SK-N-SH (cell line): ENCODE results near the gene PPIP5K2. TPM values are rescaled to one million over a fixed set of nuclear protein-coding genes. Genes with fewer than 3 reads are reported as not detected.

ENCODE experiments used
- CTCF ChIA-PET: fragments of 300-600, 350-600 bp; formaldehyde crosslinking; extraction: SDS; loops from one replicate; lab custom pipeline; 2021; lab: Yijun Ruan, JAX
- POLR2A ChIA-PET: fragments of 350-600 bp; sonication (Branson Sonifier 250); formaldehyde crosslinking; extraction: SDS; loops from one replicate; lab custom pipeline; 2020; ENCODE audit warnings: antibody characterized with exemption, inconsistent platforms; lab: Yijun Ruan, JAX
- DNase-seq: peaks from one replicate; pipeline ENCODE4 v3.0.0; 2012
- H2AFZ ChIP-seq: fragments of 200-600 bp; sonication (generic); 2 replicates; pipeline ENCODE4 v1.8.1; 2016; ENCODE audit warnings: antibody characterized with exemption, mild to moderate bottlenecking, low read depth
- H3F3A ChIP-seq: fragments of 200-600 bp; sonication (generic); replicated peaks from 2 replicates; pipeline ENCODE3; 2016; ENCODE audit warnings: antibody characterized with exemption, mild to moderate bottlenecking; ENCODE audit not compliant: insufficient read depth
- H3K27ac ChIP-seq, 2 experiments: fragments of 200-500 bp in 1 of 2; fragments of 200-600 bp in 1 of 2; sonication (Bioruptor generic) in 1 of 2; sonication (generic), shearing (Covaris generic) in 1 of 2; 2 replicates each; pipeline versions ENCODE4 v1.5.1 to v1.6.1; 2014 to 2016; ENCODE audit warnings: low read depth in 2 of 2, inconsistent platforms in 1 of 2, low read length in 1 of 2, mild to moderate bottlenecking in 1 of 2, mixed read lengths in 1 of 2
- H3K27me3 ChIP-seq: fragments of 200-600 bp; sonication (generic), shearing (Covaris generic); 2 replicates; pipeline ENCODE4 v1.6.1; 2016; ENCODE audit warnings: mixed run types; ENCODE audit not compliant: insufficient read depth
- H3K36me3 ChIP-seq, 2 experiments: fragments of 200-500 bp in 1 of 2; fragments of 200-600 bp in 1 of 2; sonication (Bioruptor generic) in 1 of 2; sonication (generic) in 1 of 2; replicated peaks in 1 of 2; 2 replicates each; pipeline versions ENCODE3 to v1.5.1; 2014 to 2016; ENCODE audit warnings: low read length in 1 of 2, mild to moderate bottlenecking in 1 of 2; ENCODE audit not compliant: insufficient read depth in 2 of 2, control insufficient read depth in 1 of 2
- H3K4me1 ChIP-seq, 2 experiments: fragments of 200-500 bp in 1 of 2; fragments of 200-600 bp in 1 of 2; sonication (Bioruptor generic) in 1 of 2; sonication (generic), shearing (Covaris generic) in 1 of 2; 2 replicates each; pipeline versions ENCODE4 v1.5.1 to v1.6.1; 2014 to 2016; ENCODE audit warnings: low read depth in 1 of 2, low read length in 1 of 2, mixed run types in 1 of 2; ENCODE audit not compliant: insufficient read depth in 2 of 2, control insufficient read depth in 1 of 2
- H3K4me2 ChIP-seq: fragments of 200-600 bp; sonication (generic), shearing (Covaris generic); 2 replicates; pipeline ENCODE4 v1.6.1; 2017; ENCODE audit warnings: mixed run types
- H3K4me3 ChIP-seq, 2 experiments: fragments of 200-500 bp in 1 of 2; fragments of 200-600 bp in 1 of 2; sonication (Bioruptor generic) in 1 of 2; sonication (generic), shearing (Covaris generic) in 1 of 2; 2 replicates each; pipeline versions ENCODE4 v1.5.1 to v1.8.1; 2014 to 2016; ENCODE audit warnings: low read depth in 2 of 2, inconsistent platforms in 1 of 2, low read length in 1 of 2, mild to moderate bottlenecking in 1 of 2, mixed read lengths in 1 of 2, moderate library complexity in 1 of 2
- H3K79me2 ChIP-seq: fragments of 200-600 bp; sonication (generic); 2 replicates; pipeline ENCODE4 v1.8.1; 2017; ENCODE audit warnings: mild to moderate bottlenecking; ENCODE audit not compliant: insufficient read depth
- H3K9ac ChIP-seq: fragments of 200-600 bp; sonication (generic); 2 replicates; pipeline ENCODE4 v1.6.1; 2017; ENCODE audit warnings: mixed run types
- H3K9me2 ChIP-seq: fragments of 200-600 bp; sonication (generic); 2 replicates; pipeline ENCODE4 v1.6.1; 2017; ENCODE audit warnings: mixed run types
- H3K9me3 ChIP-seq: fragments of 200-600 bp; sonication (generic); 2 replicates; pipeline ENCODE4 v1.6.1; 2017; ENCODE audit warnings: mixed run types, mild to moderate bottlenecking, moderate library complexity
- H4K20me1 ChIP-seq: fragments of 200-600 bp; sonication (generic); 2 replicates; pipeline ENCODE4 v1.6.1; 2017; ENCODE audit warnings: mild to moderate bottlenecking, mixed run types; ENCODE audit not compliant: insufficient read depth
- EP300 ChIP-seq, 2 experiments: IDR thresholded peaks; 2 replicates each; pipeline versions ENCODE4 v1.4.0 to v1.6.1; 2012; ENCODE audit warnings: borderline replicate concordance in 1 of 2, low read depth in 1 of 2, low read length in 1 of 2
- EZH2phosphoT487 ChIP-seq: fragments of 200-600 bp; sonication (generic); IDR thresholded peaks from 2 replicates; pipeline ENCODE4 v1.6.1; 2017; ENCODE audit warnings: low read depth, mixed run types, mild to moderate bottlenecking, antibody characterized with exemption, moderate library complexity, borderline replicate concordance
- FOXJ3 ChIP-seq: sonication (generic); formaldehyde crosslinking; IDR thresholded peaks from 2 replicates; pipeline ENCODE4 v1.5.1; 2020; ENCODE audit warnings: mild to moderate bottlenecking, missing genetic modification reagents
- GATA2 ChIP-seq: sonication (generic); formaldehyde crosslinking; IDR thresholded peaks from 2 replicates; pipeline ENCODE4 v1.5.0; 2020; ENCODE audit warnings: mild to moderate bottlenecking, missing genetic modification reagents
- NRF1 ChIP-seq: IDR thresholded peaks from 2 replicates; pipeline ENCODE4 v1.6.1; 2012; ENCODE audit warnings: low read depth, mild to moderate bottlenecking, low read length
- PBX3 ChIP-seq: IDR thresholded peaks from 2 replicates; pipeline ENCODE4; 2012
- POLR2AphosphoS5 ChIP-seq: IDR thresholded peaks from 2 replicates; pipeline ENCODE4 v1.6.1; 2012; ENCODE audit warnings: low read depth, low read length
- RCOR1 ChIP-seq: fragments of 150-350 bp; IDR thresholded peaks from 2 replicates; pipeline ENCODE4 v1.6.1; 2017; ENCODE audit warnings: antibody characterized with exemption, low read length
- SMC3 ChIP-seq: IDR thresholded peaks from 2 replicates; pipeline ENCODE4 v1.6.1; 2012; ENCODE audit warnings: low read depth, low read length, improper control_type of control experiment
- TAF1 ChIP-seq: IDR thresholded peaks from 2 replicates; pipeline ENCODE4 v1.6.1; 2012; ENCODE audit warnings: low read depth, mild to moderate bottlenecking, low read length, moderate library complexity, borderline replicate concordance
- TCF12 ChIP-seq: IDR thresholded peaks from 2 replicates; pipeline ENCODE4 v1.4.0; 2012
- TEAD4 ChIP-seq: IDR thresholded peaks from 2 replicates; pipeline ENCODE4 v1.4.0; 2012; ENCODE audit warnings: mild to moderate bottlenecking, borderline replicate concordance; ENCODE audit not compliant: insufficient read depth
- USF2 ChIP-seq: fragments of 150-350 bp; IDR thresholded peaks from 2 replicates; pipeline ENCODE4 v1.6.1; 2017; ENCODE audit warnings: antibody characterized with exemption, low read length, low read depth, borderline replicate concordance
- ZBTB33 ChIP-seq: IDR thresholded peaks from 2 replicates; pipeline ENCODE4 v1.4.0; 2012; ENCODE audit warnings: low read depth, borderline replicate concordance
- polyA plus RNA-seq, 3 experiments: library from polyadenylated mRNA; depleted of rRNA; stranded (reverse); fragments of >200 nt; gene quantifications; 2 replicates each; pipeline ENCODE4 v1.2.3, GENCODE V29; 2012
- TF ChIP-seq, protein P1 (sequence below): fragments of 150-350 bp; IDR thresholded peaks from 2 replicates; pipeline ENCODE4 v1.6.1; 2016; ENCODE audit warnings: mild to moderate bottlenecking, low read depth, low read length
- TF ChIP-seq, protein P2 (sequence below): IDR thresholded peaks from 2 replicates; pipeline ENCODE4 v1.4.0; 2012; ENCODE audit warnings: low read depth

PPIP5K2 gene
- polyA plus RNA-seq, 1 of the 3 experiments (the other 2 are of a cell fraction) = 18.2 TPM

DNA sequence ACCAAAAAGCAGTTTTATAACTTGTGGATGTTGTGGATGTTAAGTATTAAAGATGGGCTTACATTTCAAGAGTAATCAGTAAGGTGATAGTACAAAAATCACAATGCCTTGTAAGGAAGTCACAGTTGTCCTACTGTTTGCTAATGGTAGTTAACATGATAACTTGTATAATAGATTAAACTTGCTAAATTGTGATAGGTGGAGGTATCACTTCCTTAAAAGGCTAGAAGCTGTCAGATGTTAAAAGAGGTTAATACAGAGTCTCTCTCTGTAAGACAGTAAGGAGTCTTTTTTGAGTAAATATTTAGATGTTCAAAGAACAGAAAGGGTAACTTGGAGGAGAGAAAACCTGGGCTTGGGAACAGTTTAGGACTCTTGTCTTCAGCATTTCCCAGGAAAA is 124.3 kb downstream of the PPIP5K2 start:
- Histone ChIP-seq H3K9ac (no peak overlapping the region), H3F3A (no peaks in the 10 kb centered on the region), H3K9me2 (no peaks in the 10 kb centered on the region), H3K36me3 (no peaks in the 10 kb centered on the region), H3K27me3 (no peaks in the 10 kb centered on the region), H3K4me3 (no peak overlapping the region), H3K4me1 (no peaks in the 10 kb centered on the region), H3K79me2 (no peaks in the 10 kb centered on the region), H2AFZ (no peak overlapping the region), H3K9me3 (0 out of 2 replicates have a peak, but pooled peaks cover 3% of the 10 kb centered on the region), H4K20me1 (no peaks in the 10 kb centered on the region), H3K4me2 (no peak overlapping the region), H3K27ac (no peak overlapping the region)
- DNase-seq = no peak
- ChIA-PET POLR2A (no interaction called here), CTCF (interaction anchor here (2.6 kb wide), 1 partner anchor 12 kb away, joined by 13 read pairs; no protein-coding TSS in a partner anchor)
- no peak for TF ChIP-seq ZBTB33
- TF ChIP-seq, protein P1, sequence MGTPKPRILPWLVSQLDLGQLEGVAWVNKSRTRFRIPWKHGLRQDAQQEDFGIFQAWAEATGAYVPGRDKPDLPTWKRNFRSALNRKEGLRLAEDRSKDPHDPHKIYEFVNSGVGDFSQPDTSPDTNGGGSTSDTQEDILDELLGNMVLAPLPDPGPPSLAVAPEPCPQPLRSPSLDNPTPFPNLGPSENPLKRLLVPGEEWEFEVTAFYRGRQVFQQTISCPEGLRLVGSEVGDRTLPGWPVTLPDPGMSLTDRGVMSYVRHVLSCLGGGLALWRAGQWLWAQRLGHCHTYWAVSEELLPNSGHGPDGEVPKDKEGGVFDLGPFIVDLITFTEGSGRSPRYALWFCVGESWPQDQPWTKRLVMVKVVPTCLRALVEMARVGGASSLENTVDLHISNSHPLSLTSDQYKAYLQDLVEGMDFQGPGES = no peak
- TF ChIP-seq FOXJ3 (CRISPR knock-in tag) = no peak
- TF ChIP-seq TAF1 = no peak
- TF ChIP-seq PBX3 = no peak
- TF ChIP-seq USF2 = no peak
- TF ChIP-seq SMC3 = no peak
- TF ChIP-seq TCF12 = no peak
- TF ChIP-seq NRF1 = no peak
- no peak for TF ChIP-seq TEAD4
- TF ChIP-seq EP300 (IDR thresholded peaks at IDR 0.05; ENCODE audit: borderline replicate concordance in 1 of 2, low read depth in 1 of 2, low read length in 1 of 2) = no peak
- TF ChIP-seq POLR2AphosphoS5 = no peak
- TF ChIP-seq, protein P2, sequence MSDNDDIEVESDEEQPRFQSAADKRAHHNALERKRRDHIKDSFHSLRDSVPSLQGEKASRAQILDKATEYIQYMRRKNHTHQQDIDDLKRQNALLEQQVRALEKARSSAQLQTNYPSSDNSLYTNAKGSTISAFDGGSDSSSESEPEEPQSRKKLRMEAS = no peak
- TF ChIP-seq RCOR1 = no peak
- TF ChIP-seq GATA2 (CRISPR knock-in tag) = no peak
- no peak for TF ChIP-seq EZH2phosphoT487
